Psoas muscle (tissue), 8 donors: Measurements from ENCODE around the gene UBE2L5. TPM values are rescaled to one million over a fixed set of nuclear protein-coding genes. Genes with fewer than 3 reads are reported as not detected.

ENCODE experiments used
- ATAC-seq, 4 donors: fragments of 200-7000 bp; cut with Tn5 transposase; one replicate each; pipeline ENCODE4 v1.9.1; 2020; ENCODE audit warnings: moderate library complexity in 3 of 4, mild to moderate bottlenecking in 2 of 4
- DNase-seq, 2 donors: peaks; one replicate each; pipeline ENCODE4 v3.0.0-alpha.2; 2020
- H3K27ac ChIP-seq: fragments of 200-600 bp; one replicate; pipeline ENCODE4 v1.8.0; 2022
- H3K27me3 ChIP-seq, 3 donors: fragments of 200-600 bp in 1 of 3; one replicate each; pipeline versions ENCODE4 v1.6.1 to v1.8.0; 2013 to 2022; ENCODE audit warnings: low read length in 2 of 3, mild to moderate bottlenecking in 2 of 3, moderate library complexity in 1 of 3; ENCODE audit not compliant: insufficient read depth in 3 of 3
- H3K36me3 ChIP-seq, 2 donors: fragments of 200-600 bp in 1 of 2; one replicate each; pipeline versions ENCODE4 v1.6.1 to v1.8.0; 2013 to 2022; ENCODE audit warnings: low read depth in 1 of 2, mild to moderate bottlenecking in 1 of 2, moderate library complexity in 1 of 2; ENCODE audit not compliant: insufficient read depth in 1 of 2
- H3K4me1 ChIP-seq: fragments of 200-600 bp; one replicate; pipeline ENCODE4 v1.8.0; 2022
- H3K4me3 ChIP-seq: fragments of 200-600 bp; one replicate; pipeline ENCODE4 v1.8.0; 2022; ENCODE audit warnings: mild to moderate bottlenecking
- H3K9me3 ChIP-seq: fragments of 200-600 bp; one replicate; pipeline ENCODE4 v1.8.0; 2022
- CTCF ChIP-seq: fragments of 200-600 bp; IDR thresholded peaks from one replicate; pipeline ENCODE4 v1.8.0; 2022; ENCODE audit warnings: antibody characterized with exemption
- WGBS, 3 donors: extraction: QIAGEN DNeasy Blood & Tissue Kit; methylation state at CpG; one replicate each; pipeline versions ENCODE4 v1.1.6 to v1.1.7; 2013; 5-methylcytosine and 5-hydroxymethylcytosine counted together
- intact Hi-C, 2 donors: fragments of 100-400 bp; cut with DNase I; formaldehyde crosslinking; loops; one replicate each; pipeline versions ENCODE4 v1.11.0 to v1.14.2; 2022
- polyA plus RNA-seq, 3 donors: library from polyadenylated mRNA; stranded (reverse); fragments of 200-250 nt; gene quantifications; one replicate each; pipeline ENCODE4 v1.2.3, GENCODE V29; 2013
- total RNA-seq, 4 donors: library from RNA; stranded (reverse); fragmentation: NEBNext Ultra II Directional in 2 of 4; extraction: Animal tissue kit (Norgen Biotek cat#: 25700) in 2 of 4; gene quantifications; one replicate each; pipeline versions ENCODE4 v1.2.1 to v1.2.4, GENCODE V29; 2021 to 2023
- donor health status: healthy with polysubstance abuse.
- donor health status: DM: no; HTN: no; CAD: no; lungs with moderate emphysema.
- donor health status: Bipolar disorder and iron deficiency.
- donor health status: healthy.
- donor health status: DM: yes; HTN: yes; CAD: no.
- donor health status: DM: no; HTN: no; CAD: no.
- donor health status: DM: no; HTN: no; CAD: no.
- donor health status: DM: yes; HTN: yes; CAD: no.

UBE2L5 gene
- total and polyA plus RNA-seq, 7 donors, result not detected

- WGBS, 3 donors, result 56 to 86% (median 58%) methylated on average over 3 of the region's 3 CpGs
- intact Hi-C loops, result no loop called here
Measured at GRCh38 chr13:30413842-30414241, 8.5 kb upstream of the UBE2L5 start.

DNA sequence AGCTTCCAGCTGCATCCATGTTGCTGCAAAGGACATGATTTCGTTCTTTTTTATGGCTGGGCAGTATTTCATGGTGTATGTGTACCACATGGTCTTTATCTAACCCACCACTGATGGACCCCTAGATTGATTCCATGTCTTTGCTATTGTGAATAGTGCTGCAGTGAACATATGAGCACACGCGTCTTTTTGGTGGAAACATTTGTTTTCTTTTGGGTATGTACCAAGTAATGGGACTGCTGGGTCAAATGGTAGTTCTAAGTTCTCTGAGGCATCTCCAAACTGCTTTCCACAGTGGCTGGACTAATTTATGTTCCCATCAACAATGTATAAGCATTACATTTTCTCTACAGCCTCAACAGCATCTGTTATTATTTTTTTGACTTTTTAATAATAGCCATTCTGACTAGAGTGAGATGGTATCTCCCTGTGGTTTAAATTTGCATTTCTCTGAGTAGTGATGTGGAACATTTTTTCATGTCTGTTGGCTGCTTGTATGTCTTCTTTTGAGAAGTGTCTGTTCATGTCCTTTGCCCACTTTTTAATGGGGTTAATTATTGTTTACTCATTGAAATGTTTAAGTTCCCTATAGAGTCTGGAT, 6.8 kb upstream of the UBE2L5 start:
- ATAC-seq, result no peak
- TF ChIP-seq CTCF, result no peak
- Histone ChIP-seq H3K36me3 (no peaks in the 10 kb centered on the region), H3K27me3 (no peaks in the 10 kb centered on the region), H3K4me1 (no peaks in the 10 kb centered on the region), H3K4me3 (no peak overlapping the region), H3K27ac (no peak overlapping the region), H3K9me3 (no peaks in the 10 kb centered on the region)
- 72 to 87% (median 75%) methylated on average over 3 of the region's 3 CpGs for WGBS, 3 donors
- DNase-seq, result no peak
- intact Hi-C loops, result no loop called here

More at GRCh38 chr13:30413842-30414241, 8.5 kb upstream of the UBE2L5 start:
- H3K27me3 ChIP-seq, result no peaks in the 10 kb centered on the region
- no peak overlapping the region for H3K4me3 ChIP-seq
- no peak for DNase-seq
- TF ChIP-seq CTCF, result no peak
- no peaks in the 10 kb centered on the region for H3K9me3 ChIP-seq
- peaks cover 1% of the 10 kb centered on the region for H3K4me1 ChIP-seq
- ATAC-seq, result no peak
- H3K27ac ChIP-seq, result no peak overlapping the region
- H3K36me3 ChIP-seq, result no peaks in the 10 kb centered on the region

DNA sequence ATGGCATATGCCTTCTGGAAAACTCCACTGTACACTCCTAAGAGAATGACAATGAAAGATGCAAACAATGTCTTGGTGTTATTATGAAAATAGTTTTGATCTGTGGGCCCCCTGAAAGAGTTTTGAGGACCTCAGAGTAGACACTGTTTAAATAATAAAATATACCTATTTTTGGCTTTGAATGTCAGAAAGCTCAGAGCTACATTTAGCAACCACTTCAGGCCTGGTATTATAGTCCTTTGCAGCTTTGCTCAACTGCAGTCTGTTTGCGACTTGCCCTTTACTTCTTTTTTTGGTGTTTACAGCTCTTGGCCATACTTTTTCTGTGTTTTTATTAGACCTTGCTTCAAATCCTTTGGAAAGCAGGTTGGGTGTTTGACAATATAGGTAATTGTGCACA, 5.8 kb upstream of the UBE2L5 start:
- intact Hi-C loops, result no loop called here
- Histone ChIP-seq H3K9me3 (no peaks in the 10 kb centered on the region), H3K4me3 (no peak overlapping the region), H3K27me3 (no peaks in the 10 kb centered on the region), H3K27ac (no peak overlapping the region), H3K36me3 (no peaks in the 10 kb centered on the region), H3K4me1 (peaks cover 4% of the 10 kb centered on the region)
- ATAC-seq (no peak), DNase-seq (no peak)
- WGBS, 3 donors, result 91 to 95% (median 94%) methylated on average over 1 of the region's 1 CpG
- no peak for TF ChIP-seq CTCF

DNA sequence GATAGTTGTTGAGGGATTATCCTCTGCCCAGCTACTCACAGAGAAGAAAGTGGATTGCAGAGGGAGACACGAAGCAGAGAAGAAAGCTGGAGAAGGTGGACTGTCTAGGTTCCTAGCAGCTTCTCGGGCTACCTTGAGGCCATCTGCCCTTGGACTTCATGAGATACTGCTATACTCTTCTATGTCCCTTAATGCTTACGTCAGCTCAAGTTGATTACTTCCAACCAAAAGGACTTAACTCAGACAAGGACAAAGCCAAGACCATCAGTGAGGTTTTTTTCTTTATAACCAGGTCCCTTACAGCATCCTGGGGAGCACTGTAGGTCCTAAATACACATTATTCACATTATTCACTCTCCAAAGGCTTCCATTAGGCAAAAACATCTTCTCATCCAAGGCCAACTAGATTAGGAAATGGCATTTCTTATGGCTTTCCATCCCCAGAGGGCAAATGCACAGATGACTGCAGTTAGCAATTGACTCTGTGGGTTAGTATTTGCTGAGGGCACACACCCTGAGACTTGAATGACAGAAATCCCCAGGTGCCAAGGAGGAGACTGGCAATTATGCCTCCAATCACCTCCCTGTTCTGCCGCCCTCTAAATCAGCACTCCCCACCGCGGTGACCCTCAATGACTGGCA, 4.1 kb upstream of the UBE2L5 start:
- Histone ChIP-seq H3K27ac (no peak overlapping the region), H3K36me3 (no peaks in the 10 kb centered on the region), H3K4me1 (peaks cover 4% of the 10 kb centered on the region), H3K4me3 (no peak overlapping the region), H3K9me3 (no peaks in the 10 kb centered on the region), H3K27me3 (no peaks in the 10 kb centered on the region)
- WGBS, 3 donors, result 75 to 85% (median 79%) methylated on average over 6 of the region's 6 CpGs
- DNase-seq (no peak), ATAC-seq (no peak)
- no peak for TF ChIP-seq CTCF
- intact Hi-C loops, result no loop called here
